Measurements from ENCODE around the gene VEPH1.

GRCh38 chr3:157373783-157374182 lies 129.4 kb downstream of the VEPH1 start:
- TF ChIP-seq CTCF (IDR thresholded peaks at IDR 0.05; ENCODE audit: low read depth, low read length): no peak
- no peak for TF ChIP-seq EZH2phosphoT487 (IDR thresholded peaks at IDR 0.05; ENCODE audit: low read depth)
